ENCODE data around the gene SLC25A23.

The SLC25A23 gene

GRCh38 chr19:6472713-6473112 is 13.1 kb upstream of the SLC25A23 start:
- Mint-ChIP-seq H3K27me3 (ENCODE audit: low read depth) (no peaks in the 10 kb centered on the region), H3K9me3 (no peaks in the 10 kb centered on the region)

GRCh38 chr19:6471076-6471475 is 11.5 kb upstream of the SLC25A23 start:
- peaks cover 28% of the 10 kb centered on the region for H3K36me3 Mint-ChIP-seq (ENCODE audit: low read depth)

More at GRCh38 chr19:6472713-6473112, 13.1 kb upstream of the SLC25A23 start:
- Mint-ChIP-seq H3K36me3 (ENCODE audit: low read depth) (peaks cover 29% of the 10 kb centered on the region), H3K27ac (no peak overlapping the region), H3K4me1 (ENCODE audit: low read depth) (peaks cover 2% of the 10 kb centered on the region), H3K4me3 (no peak overlapping the region)

GRCh38 chr19:6470173-6470572 is 10.6 kb upstream of the SLC25A23 start:
- no peaks in the 10 kb centered on the region for H3K27me3 Mint-ChIP-seq (ENCODE audit: low read depth)
- no peak overlapping the region for H3K27ac Mint-ChIP-seq
- H3K4me3 Mint-ChIP-seq = no peak overlapping the region
- peaks cover 3% of the 10 kb centered on the region for H3K4me1 Mint-ChIP-seq (ENCODE audit: low read depth)
- H3K36me3 Mint-ChIP-seq (ENCODE audit: low read depth) = peaks cover 26% of the 10 kb centered on the region
- H3K9me3 Mint-ChIP-seq = no peaks in the 10 kb centered on the region

More at GRCh38 chr19:6471076-6471475, 11.5 kb upstream of the SLC25A23 start:
- Mint-ChIP-seq H3K9me3 (no peaks in the 10 kb centered on the region), H3K27ac (no peak overlapping the region), H3K4me3 (no peak overlapping the region), H3K27me3 (ENCODE audit: low read depth) (no peaks in the 10 kb centered on the region), H3K4me1 (ENCODE audit: low read depth) (peaks cover 3% of the 10 kb centered on the region)

GRCh38 chr19:6467384-6467783 is 7.8 kb upstream of the SLC25A23 start:
- H3K4me1 Mint-ChIP-seq (ENCODE audit: low read depth) = peaks cover 6% of the 10 kb centered on the region
- no peak overlapping the region for H3K4me3 Mint-ChIP-seq
- H3K9me3 Mint-ChIP-seq = no peaks in the 10 kb centered on the region
- peak overlapping the region; percentile 45 for H3K27ac Mint-ChIP-seq
- peaks cover 20% of the 10 kb centered on the region for H3K36me3 Mint-ChIP-seq (ENCODE audit: low read depth)
- peaks cover 5% of the 10 kb centered on the region for H3K27me3 Mint-ChIP-seq (ENCODE audit: low read depth)

GRCh38 chr19:6466526-6467248 is 7.1 kb upstream of the SLC25A23 start:
- H3K4me3 Mint-ChIP-seq = no peak overlapping the region
- peaks cover 20% of the 10 kb centered on the region for H3K36me3 Mint-ChIP-seq (ENCODE audit: low read depth)
- no peaks in the 10 kb centered on the region for H3K9me3 Mint-ChIP-seq
- peaks cover 6% of the 10 kb centered on the region for H3K4me1 Mint-ChIP-seq (ENCODE audit: low read depth)
- H3K27me3 Mint-ChIP-seq (ENCODE audit: low read depth) = peaks cover 7% of the 10 kb centered on the region
- H3K27ac Mint-ChIP-seq = no peak overlapping the region

- H3K27ac Mint-ChIP-seq = no peak overlapping the region
- H3K9me3 Mint-ChIP-seq = no peaks in the 10 kb centered on the region
- H3K4me1 Mint-ChIP-seq (ENCODE audit: low read depth) = peaks cover 6% of the 10 kb centered on the region
- peaks cover 7% of the 10 kb centered on the region for H3K27me3 Mint-ChIP-seq (ENCODE audit: low read depth)
- peaks cover 17% of the 10 kb centered on the region for H3K36me3 Mint-ChIP-seq (ENCODE audit: low read depth)
- H3K4me3 Mint-ChIP-seq = no peak overlapping the region
These were observed 6.1 kb upstream of the SLC25A23 start for GRCh38 chr19:6465663-6466062.

GRCh38 chr19:6465006-6465405 is 5.4 kb upstream of the SLC25A23 start:
- Mint-ChIP-seq H3K9me3 (no peaks in the 10 kb centered on the region), H3K36me3 (ENCODE audit: low read depth) (peaks cover 14% of the 10 kb centered on the region), H3K4me3 (no peak overlapping the region), H3K27me3 (ENCODE audit: low read depth) (peaks cover 7% of the 10 kb centered on the region), H3K27ac (no peak overlapping the region), H3K4me1 (ENCODE audit: low read depth) (peaks cover 9% of the 10 kb centered on the region)

GRCh38 chr19:6464070-6464873 is 4.7 kb upstream of the SLC25A23 start, which contains the start of gene CRB3:
TSS of gene CRB3 (plus strand) at chr19:6464271. CDS start at chr19:6464702, 431 bp downstream.
- H3K4me1 Mint-ChIP-seq (ENCODE audit: low read depth) = peaks cover 11% of the 10 kb centered on the region
- H3K9me3 Mint-ChIP-seq = no peaks in the 10 kb centered on the region
- H3K27me3 Mint-ChIP-seq (ENCODE audit: low read depth) = peaks cover 7% of the 10 kb centered on the region

GRCh38 chr19:6460099-6460884 is 700 bp upstream of the SLC25A23 start:
- H3K4me1 Mint-ChIP-seq (ENCODE audit: low read depth) = peaks cover 13% of the 10 kb centered on the region
- H3K27me3 Mint-ChIP-seq (ENCODE audit: low read depth) = peaks cover 7% of the 10 kb centered on the region
- H3K4me3 Mint-ChIP-seq = peak overlapping the region; percentile 97
- peak overlapping the region; percentile 86 for H3K27ac Mint-ChIP-seq
- H3K9me3 Mint-ChIP-seq = peaks cover 2% of the 10 kb centered on the region
- peaks cover 19% of the 10 kb centered on the region for H3K36me3 Mint-ChIP-seq (ENCODE audit: low read depth)

More at GRCh38 chr19:6464070-6464873, 4.7 kb upstream of the SLC25A23 start, which contains the start of gene CRB3:
- Mint-ChIP-seq H3K27ac (no peak within 1 kb of the TSS), H3K36me3 (ENCODE audit: low read depth) (peaks cover 12% of the 10 kb centered on the region), H3K4me3 (no peak within 1 kb of the TSS)

GRCh38 chr19:6458695-6459261 is 814 bp downstream of the SLC25A23 start:
- peaks cover 3% of the 10 kb centered on the region for H3K27me3 Mint-ChIP-seq (ENCODE audit: low read depth)
- peak overlapping the region; percentile 72 for H3K27ac Mint-ChIP-seq
- peaks cover 33% of the 10 kb centered on the region for H3K36me3 Mint-ChIP-seq (ENCODE audit: low read depth)
- peak overlapping the region; percentile 92 for H3K4me3 Mint-ChIP-seq
- H3K4me1 Mint-ChIP-seq (ENCODE audit: low read depth) = peaks cover 10% of the 10 kb centered on the region
- peaks cover 16% of the 10 kb centered on the region for H3K9me3 Mint-ChIP-seq

GRCh38 chr19:6457958-6458694 is 1.5 kb downstream of the SLC25A23 start:
- Mint-ChIP-seq H3K27ac (peak overlapping the region; percentile 72), H3K9me3 (peaks cover 20% of the 10 kb centered on the region), H3K4me3 (peak overlapping the region; percentile 92), H3K4me1 (ENCODE audit: low read depth) (peaks cover 10% of the 10 kb centered on the region), H3K27me3 (ENCODE audit: low read depth) (peaks cover 3% of the 10 kb centered on the region), H3K36me3 (ENCODE audit: low read depth) (peaks cover 38% of the 10 kb centered on the region)

- Mint-ChIP-seq H3K4me3 (no peak overlapping the region), H3K36me3 (ENCODE audit: low read depth) (peaks cover 47% of the 10 kb centered on the region), H3K9me3 (peaks cover 20% of the 10 kb centered on the region), H3K27me3 (ENCODE audit: low read depth) (no peaks in the 10 kb centered on the region), H3K4me1 (ENCODE audit: low read depth) (peaks cover 10% of the 10 kb centered on the region), H3K27ac (no peak overlapping the region)
These were observed 3.7 kb downstream of the SLC25A23 start for GRCh38 chr19:6455924-6456323.

GRCh38 chr19:6453951-6454565 is 5.5 kb downstream of the SLC25A23 start:
- no peaks in the 10 kb centered on the region for H3K27me3 Mint-ChIP-seq (ENCODE audit: low read depth)
- peaks cover 20% of the 10 kb centered on the region for H3K9me3 Mint-ChIP-seq
- H3K4me3 Mint-ChIP-seq = no peak overlapping the region
- H3K36me3 Mint-ChIP-seq (ENCODE audit: low read depth) = peaks cover 50% of the 10 kb centered on the region
- H3K27ac Mint-ChIP-seq = no peak overlapping the region
- peaks cover 5% of the 10 kb centered on the region for H3K4me1 Mint-ChIP-seq (ENCODE audit: low read depth)
